ENCODE data around the gene CALM3. TPM values are rescaled to one million over a fixed set of nuclear protein-coding genes. Genes with fewer than 3 reads are reported as not detected.
"Not testable (repeated sequence)": the region's sequence is repeated elsewhere in the genome, so short reads cannot be mapped to it uniquely, and the experiment has no call there.

CALM3 gene
- total RNA-seq, 4 donors from 2014 or later, result 112 to 189 (median 132) TPM

GRCh38 chr19:46622118-46622446, 21.0 kb downstream of the CALM3 start:
- no peak for ATAC-seq (ENCODE audit: low FRiP score)
- DNase-seq (ENCODE audit: low spot score), result no peak
- TF ChIP-seq CTCF (IDR thresholded peaks at IDR 0.05), result no peak

- TF ChIP-seq CTCF (IDR thresholded peaks at IDR 0.05), result no peak
- no peak for ATAC-seq (ENCODE audit: low FRiP score)
- DNase-seq (ENCODE audit: low spot score), result no peak
These were observed 22.9 kb downstream of the CALM3 start for GRCh38 chr19:46623915-46624502.

- no peak for TF ChIP-seq CTCF (IDR thresholded peaks at IDR 0.05)
- ATAC-seq (ENCODE audit: low FRiP score), result peak; percentile 57
- no peak for DNase-seq (ENCODE audit: low spot score)
These were observed 24.0 kb downstream of the CALM3 start, which contains the start of gene PTGIR for GRCh38 chr19:46624958-46625661. PTGIR (minus strand) TSS chr19:46625089; CDS start chr19:46624225, 864 bp downstream.

GRCh38 chr19:46625731-46626130, 24.6 kb downstream of the CALM3 start:
- DNase-seq (ENCODE audit: low spot score) (no peak), ATAC-seq (ENCODE audit: low FRiP score) (no peak)
- no peak for TF ChIP-seq CTCF (IDR thresholded peaks at IDR 0.05)

- no peak for DNase-seq (ENCODE audit: low spot score)
- no peak for TF ChIP-seq CTCF (IDR thresholded peaks at IDR 0.05)
- no peak for ATAC-seq (ENCODE audit: low FRiP score)
These were observed 25.3 kb downstream of the CALM3 start for GRCh38 chr19:46626446-46626845.

GRCh38 chr19:46628970-46629369, 27.8 kb downstream of the CALM3 start:
- not testable (repeated sequence) for ATAC-seq (ENCODE audit: low FRiP score); DNase-seq (ENCODE audit: low spot score)

GRCh38 chr19:46629546-46630025, 28.5 kb downstream of the CALM3 start:
- ATAC-seq (ENCODE audit: low FRiP score), result no peak
- TF ChIP-seq CTCF (IDR thresholded peaks at IDR 0.05), result no peak

More at GRCh38 chr19:46629546-46630025, 28.5 kb downstream of the CALM3 start:
- no peak for DNase-seq (ENCODE audit: low spot score)
